Mucosa of stomach (tissue), 1 donor: ENCODE data around the gene STATH.
"Not testable (repeated sequence)": the region's sequence is repeated elsewhere in the genome, so short reads cannot be mapped to it uniquely, and the experiment has no call there.

ENCODE experiments used
- H3K27me3 ChIP-seq: one replicate; pipeline ENCODE4 v1.7.0; 2013; ENCODE audit warnings: mild to moderate bottlenecking, low read length; ENCODE audit not compliant: control insufficient read depth, insufficient read depth
- H3K36me3 ChIP-seq: one replicate; pipeline ENCODE4 v1.7.0; 2013; ENCODE audit warnings: low read length; ENCODE audit not compliant: control insufficient read depth, insufficient read depth
- H3K4me1 ChIP-seq: one replicate; pipeline ENCODE4 v1.7.0; 2013; ENCODE audit warnings: mild to moderate bottlenecking, low read length; ENCODE audit not compliant: control insufficient read depth, insufficient read depth
- H3K4me3 ChIP-seq: one replicate; pipeline ENCODE4 v1.7.0; 2013; ENCODE audit warnings: low read length
- H3K9ac ChIP-seq: one replicate; pipeline ENCODE4 v1.7.0; 2013; ENCODE audit warnings: mild to moderate bottlenecking, low read length, moderate library complexity
- H3K9me3 ChIP-seq: one replicate; pipeline ENCODE4 v1.7.0; 2013; ENCODE audit warnings: mild to moderate bottlenecking, low read length, moderate library complexity; ENCODE audit not compliant: control insufficient read depth
- donor health status: Pancreatic carcinoma.

Gene STATH

GRCh38 chr4:70002507-70002906 lies 6.7 kb downstream of the STATH start:
- H3K36me3 ChIP-seq, result no peaks in the 10 kb centered on the region
- no peaks in the 10 kb centered on the region for H3K4me1 ChIP-seq
- no peaks in the 10 kb centered on the region for H3K9me3 ChIP-seq
- H3K9ac ChIP-seq, result no peak overlapping the region
- H3K4me3 ChIP-seq, result no peak overlapping the region
- no peaks in the 10 kb centered on the region for H3K27me3 ChIP-seq

- H3K9ac ChIP-seq, result no peak overlapping the region
- no peaks in the 10 kb centered on the region for H3K27me3 ChIP-seq
- H3K36me3 ChIP-seq, result no peaks in the 10 kb centered on the region
- no peaks in the 10 kb centered on the region for H3K9me3 ChIP-seq
- H3K4me1 ChIP-seq, result no peaks in the 10 kb centered on the region
- H3K4me3 ChIP-seq, result no peak overlapping the region
Observed at GRCh38 chr4:70008771-70009170, 13.0 kb downstream of the STATH start.

DNA sequence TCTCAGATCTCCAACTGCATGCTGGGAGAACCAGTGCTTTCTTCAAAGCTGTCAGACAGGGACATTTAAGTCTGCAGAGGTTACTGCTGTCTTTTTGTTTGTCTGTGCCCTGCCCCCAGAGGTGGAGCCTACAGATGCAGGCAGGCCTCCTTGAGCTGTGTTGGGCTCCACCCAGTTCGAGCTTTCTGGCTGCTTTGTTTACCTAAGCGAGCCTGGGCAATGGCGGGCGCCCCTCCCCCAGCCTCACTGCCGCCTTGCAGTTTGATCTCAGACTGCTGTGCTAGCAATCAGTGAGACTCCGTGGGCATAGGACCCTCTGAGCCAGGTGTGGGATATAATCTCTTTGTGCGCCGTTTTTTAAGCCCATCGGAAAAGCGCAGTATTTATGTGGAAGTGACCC lies 23.2 kb downstream of the STATH start:
- H3K9ac ChIP-seq, H3K27me3 ChIP-seq, H3K36me3 ChIP-seq, H3K4me1 ChIP-seq, H3K4me3 ChIP-seq, H3K9me3 ChIP-seq: not testable (repeated sequence)

DNA sequence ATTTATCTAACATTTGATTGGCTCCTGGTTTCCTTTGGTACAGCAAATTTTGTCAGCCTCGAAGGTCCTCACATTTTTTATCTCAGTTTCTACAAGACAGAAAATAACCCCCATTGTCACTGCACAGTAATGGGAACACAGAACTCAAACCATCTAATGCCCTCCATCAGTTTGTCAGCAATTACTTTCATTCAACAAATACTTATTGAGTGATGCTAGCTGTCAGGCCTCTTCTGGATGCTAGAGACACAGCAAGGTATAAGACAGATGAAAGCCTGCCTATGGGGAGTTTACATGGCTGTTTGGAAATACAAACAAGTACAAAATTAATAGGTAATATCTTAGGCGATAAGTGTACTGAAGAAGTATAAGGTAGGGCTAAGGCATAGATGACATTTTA lies 27.5 kb downstream of the STATH start:
- Histone ChIP-seq H3K36me3 (no peaks in the 10 kb centered on the region), H3K4me3 (no peak overlapping the region), H3K9me3 (no peaks in the 10 kb centered on the region), H3K9ac (no peak overlapping the region), H3K4me1 (no peaks in the 10 kb centered on the region), H3K27me3 (no peaks in the 10 kb centered on the region)

DNA sequence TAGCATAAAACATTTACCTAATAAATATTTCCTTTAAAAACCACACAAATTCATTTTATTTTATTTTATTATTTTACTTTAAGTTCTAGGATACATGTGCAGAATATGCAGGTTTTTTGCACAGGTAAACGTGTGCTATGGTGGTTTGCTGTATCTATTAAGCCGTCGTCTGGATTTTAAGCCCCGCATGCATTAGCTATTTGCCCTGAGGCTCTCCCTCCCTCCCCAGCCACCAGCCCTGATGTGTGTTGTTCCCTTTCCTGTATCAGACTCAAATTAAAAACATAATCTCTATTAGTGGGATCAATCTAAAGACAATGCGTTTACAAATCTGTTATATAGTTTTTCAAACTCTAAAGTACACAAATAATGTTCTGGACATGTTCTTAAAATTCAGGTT lies 31.2 kb downstream of the STATH start:
- Histone ChIP-seq H3K4me1 (no peaks in the 10 kb centered on the region), H3K9me3 (no peaks in the 10 kb centered on the region), H3K36me3 (no peaks in the 10 kb centered on the region), H3K4me3 (no peak overlapping the region), H3K9ac (no peak overlapping the region), H3K27me3 (no peaks in the 10 kb centered on the region)

DNA sequence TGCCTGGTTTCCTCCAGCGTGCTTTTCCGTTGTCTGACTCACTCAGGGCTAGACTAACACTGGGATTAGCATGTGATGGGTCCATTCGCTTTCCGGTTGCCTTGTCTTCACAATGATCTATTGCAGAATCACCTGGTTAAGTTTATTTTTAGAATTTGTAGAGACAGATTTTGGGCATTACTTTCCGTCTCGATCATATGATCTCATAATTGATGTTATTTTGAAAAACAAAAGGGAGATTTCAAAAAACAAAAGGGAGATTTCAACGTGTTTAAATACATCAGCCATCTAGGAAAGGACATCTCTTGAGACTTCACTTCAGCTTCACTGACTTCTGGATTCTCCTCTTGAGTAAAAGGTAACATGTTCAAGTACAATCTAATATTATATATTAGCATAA lies 32.4 kb downstream of the STATH start, which contains the start of gene HTN3:
Gene HTN3 (plus strand): TSS at position 301 of the 400 bp plus-strand sequence. CDS start 2,282 bp downstream, outside the sequence.
- not testable (repeated sequence) for H3K4me3 ChIP-seq, H3K9ac ChIP-seq, H3K4me1 ChIP-seq, H3K36me3 ChIP-seq, H3K9me3 ChIP-seq, H3K27me3 ChIP-seq

GRCh38 chr4:70037559-70037958 lies 41.8 kb downstream of the STATH start:
- not testable (repeated sequence) for H3K4me1 ChIP-seq, H3K9me3 ChIP-seq, H3K9ac ChIP-seq, H3K27me3 ChIP-seq, H3K4me3 ChIP-seq, H3K36me3 ChIP-seq

DNA sequence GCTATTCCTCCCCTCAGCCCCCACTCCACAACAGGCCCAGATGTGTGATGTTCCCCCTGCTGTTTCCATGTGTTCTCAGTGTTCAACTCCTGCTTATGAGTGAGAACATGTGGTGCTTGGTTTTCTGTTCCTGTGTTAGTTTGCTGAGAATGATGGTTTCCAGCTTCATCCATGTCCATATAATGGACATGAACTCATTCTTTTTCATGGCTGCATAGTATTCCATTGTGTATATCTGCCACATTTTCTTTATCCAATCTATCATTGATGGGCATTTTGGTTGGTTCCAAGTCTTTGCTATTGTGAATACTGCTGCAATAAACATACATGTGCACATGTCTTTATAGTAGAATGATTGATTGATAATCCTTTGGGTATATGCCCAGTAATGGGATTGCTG lies 44.2 kb downstream of the STATH start:
- H3K27me3 ChIP-seq, H3K9me3 ChIP-seq, H3K4me3 ChIP-seq, H3K4me1 ChIP-seq, H3K36me3 ChIP-seq, H3K9ac ChIP-seq: not testable (repeated sequence)

DNA sequence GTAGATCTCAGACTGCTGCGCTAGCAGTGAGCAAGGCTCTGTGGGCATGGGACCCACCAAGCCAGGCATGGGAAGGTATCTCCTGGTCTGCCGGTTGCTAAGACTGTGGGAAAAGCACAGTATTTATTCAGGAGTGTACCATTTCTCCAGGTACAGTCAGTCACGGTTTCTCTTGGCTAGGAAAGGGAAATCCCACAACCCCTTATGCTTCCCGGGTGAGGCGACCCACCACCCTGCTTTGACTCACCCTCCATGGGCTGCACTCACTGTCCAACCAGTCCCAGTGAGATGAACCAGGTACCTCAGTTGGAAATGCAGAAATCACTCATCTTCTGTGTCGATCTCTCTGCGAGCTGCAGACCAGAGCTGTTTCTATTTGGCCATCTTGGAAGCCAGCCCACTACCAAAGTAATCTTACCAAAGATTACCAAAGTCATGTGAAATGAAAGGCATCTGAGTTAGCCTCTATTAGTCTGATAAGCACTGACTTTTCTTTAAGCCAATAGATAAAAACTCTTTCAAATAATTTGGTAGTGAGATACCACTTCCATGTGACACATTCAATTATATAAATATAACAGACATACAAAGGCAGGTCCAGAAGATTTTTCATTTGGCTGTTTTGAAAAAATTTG lies 46.0 kb downstream of the STATH start:
- Histone ChIP-seq H3K27me3 (no peaks in the 10 kb centered on the region), H3K9ac (no peak overlapping the region), H3K4me3 (no peak overlapping the region), H3K4me1 (no peaks in the 10 kb centered on the region), H3K9me3 (no peaks in the 10 kb centered on the region), H3K36me3 (no peaks in the 10 kb centered on the region)

DNA sequence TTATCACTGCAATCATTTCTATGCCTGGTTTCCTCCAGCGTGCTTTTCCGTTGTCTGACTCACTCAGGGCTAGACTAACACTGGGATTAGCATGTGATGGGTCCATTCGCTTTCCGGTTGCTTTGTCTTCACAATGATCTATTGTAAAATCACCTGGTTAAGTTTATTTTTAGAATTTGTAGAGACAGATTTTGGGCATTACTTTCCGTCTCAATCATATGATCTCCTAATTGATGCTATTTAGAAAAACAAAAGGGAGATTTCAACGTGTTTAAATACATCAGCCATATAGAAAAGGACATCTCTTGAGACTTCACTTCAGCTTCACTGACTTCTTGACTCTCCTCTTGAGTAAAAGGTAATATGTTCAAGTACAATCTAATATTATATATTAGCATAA lies 54.4 kb downstream of the STATH start, which contains the start of gene HTN1:
Gene HTN1 (plus strand): TSS at position 301 of the 400 bp plus-strand sequence. CDS start 2,639 bp downstream, outside the sequence.
- not testable (repeated sequence) for H3K4me3 ChIP-seq, H3K9me3 ChIP-seq, H3K36me3 ChIP-seq, H3K4me1 ChIP-seq, H3K27me3 ChIP-seq, H3K9ac ChIP-seq
